Measurements from ENCODE around the gene PPP1R18.
"Not testable (repeated sequence)": the region's sequence is repeated elsewhere in the genome, so short reads cannot be mapped to it uniquely, and the experiment has no call there.

PPP1R18 gene

GRCh38 chr6:30670760-30671527 lies 15.5 kb downstream of the PPP1R18 start:
- TF ChIP-seq CTCF (IDR thresholded peaks at IDR 0.05; ENCODE audit: low read depth, low read length): peak; percentile 36
- no peak overlapping the region for H3K4me3 ChIP-seq (replicated peaks in 1 of 2; ENCODE audit: low read depth in 2 of 2, low read length in 2 of 2)
- no peak for DNase-seq (ENCODE audit: low read depth in 2 of 2)

- DNase-seq (ENCODE audit: low read depth in 2 of 2); H3K4me3 ChIP-seq (replicated peaks in 1 of 2; ENCODE audit: low read depth in 2 of 2, low read length in 2 of 2): not testable (repeated sequence)
Observed at GRCh38 chr6:30666300-30666699, 20.1 kb downstream of the PPP1R18 start.

DNA sequence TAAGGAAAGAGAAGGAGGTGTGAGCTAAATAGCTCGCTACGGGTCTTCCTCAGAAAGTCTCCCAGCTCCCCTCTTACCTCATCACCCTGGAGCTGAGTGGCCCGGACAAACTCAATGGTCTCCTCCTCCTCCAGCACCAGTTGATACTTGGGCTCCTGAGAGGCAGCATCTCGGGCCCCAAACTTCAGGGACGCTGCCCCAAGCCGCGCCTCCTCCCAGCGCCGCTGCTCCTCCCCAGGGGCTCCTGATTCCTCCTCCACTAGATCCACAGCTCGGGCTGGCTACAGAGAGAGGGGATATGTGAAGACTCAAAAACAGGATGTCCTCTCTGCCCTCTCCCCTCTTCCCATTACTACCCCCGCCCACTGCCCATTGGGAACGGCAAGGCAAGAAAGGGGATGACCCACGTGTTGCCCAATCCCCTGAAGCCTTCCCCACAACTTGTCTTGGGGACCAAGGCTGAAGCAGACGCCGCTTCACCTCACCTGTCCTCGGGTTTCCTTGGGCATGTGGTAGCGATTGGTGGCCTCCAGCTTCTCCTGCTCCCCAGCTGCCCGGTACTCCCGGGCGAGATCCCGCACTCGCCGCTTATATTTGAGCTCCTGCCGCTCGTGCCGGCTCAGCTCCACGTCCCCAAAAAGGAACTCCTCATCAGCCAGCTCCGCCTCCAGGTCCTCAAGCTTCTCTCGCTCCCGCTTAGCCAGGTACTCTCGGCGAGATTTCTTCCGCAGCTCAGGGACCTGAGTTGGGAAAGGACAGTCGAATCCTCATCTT lies 21.3 kb downstream of the PPP1R18 start:
- DNase-seq (ENCODE audit: low read depth in 2 of 2): no peak
- TF ChIP-seq CTCF (IDR thresholded peaks at IDR 0.05; ENCODE audit: low read depth, low read length): no peak
- H3K4me3 ChIP-seq (replicated peaks in 1 of 2; ENCODE audit: low read depth in 2 of 2, low read length in 2 of 2): no peak overlapping the region

DNA sequence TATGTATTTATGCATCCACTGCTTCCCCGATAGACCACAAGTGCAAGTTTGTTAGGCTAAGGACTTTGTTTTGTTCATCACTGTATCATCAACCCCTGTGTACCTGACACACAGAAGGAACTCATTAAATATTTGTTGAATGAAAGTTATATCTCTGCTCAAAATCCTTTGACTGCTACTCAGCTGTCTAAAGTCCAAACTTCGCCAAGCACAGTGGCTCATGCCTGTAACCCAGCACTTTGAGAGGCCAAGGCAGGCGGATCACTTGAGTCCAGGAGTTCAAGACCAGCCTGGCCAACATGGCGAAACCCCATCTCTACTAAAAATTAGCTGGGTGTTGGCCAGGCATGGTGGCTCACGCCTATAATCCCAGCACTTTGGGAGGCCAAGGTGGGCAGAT lies 28.5 kb downstream of the PPP1R18 start:
- DNase-seq (ENCODE audit: low read depth in 2 of 2); H3K4me3 ChIP-seq (replicated peaks in 1 of 2; ENCODE audit: low read depth in 2 of 2, low read length in 2 of 2): not testable (repeated sequence)

GRCh38 chr6:30657454-30657853 lies 29.0 kb downstream of the PPP1R18 start:
- H3K4me3 ChIP-seq (replicated peaks in 1 of 2; ENCODE audit: low read depth in 2 of 2, low read length in 2 of 2): no peak overlapping the region
- no peak for DNase-seq (ENCODE audit: low read depth in 2 of 2)
- TF ChIP-seq CTCF (IDR thresholded peaks at IDR 0.05; ENCODE audit: low read depth, low read length): no peak

GRCh38 chr6:30656513-30656912 lies 29.9 kb downstream of the PPP1R18 start:
- no peak overlapping the region for H3K4me3 ChIP-seq (replicated peaks in 1 of 2; ENCODE audit: low read depth in 2 of 2, low read length in 2 of 2)
- no peak for TF ChIP-seq CTCF (IDR thresholded peaks at IDR 0.05; ENCODE audit: low read depth, low read length)
- no peak for DNase-seq (ENCODE audit: low read depth in 2 of 2)

- no peak for DNase-seq (ENCODE audit: low read depth in 2 of 2)
- TF ChIP-seq CTCF (IDR thresholded peaks at IDR 0.05; ENCODE audit: low read depth, low read length): no peak
Observed at GRCh38 chr6:30655743-30656094, 30.7 kb downstream of the PPP1R18 start.

More at GRCh38 chr6:30655743-30656094, 30.7 kb downstream of the PPP1R18 start:
- no peak overlapping the region for H3K4me3 ChIP-seq (replicated peaks in 1 of 2; ENCODE audit: low read depth in 2 of 2, low read length in 2 of 2)

Data from cardiac fibroblast (primary cell).